VCaP (cell line): ENCODE results near the gene TRMT10B.
"Not testable (repeated sequence)": the region's sequence is repeated elsewhere in the genome, so short reads cannot be mapped to it uniquely, and the experiment has no call there.

ENCODE experiments used
- H3K27ac ChIP-seq: fragments of 450-650 bp; 2 replicates; pipeline ENCODE4 v1.5.1; 2017
- CTCF ChIP-seq: fragments of 450-650 bp; conservative IDR thresholded peaks from 2 replicates; pipeline ENCODE4 v1.5.1; 2017; ENCODE audit warnings: mild to moderate bottlenecking, moderate library complexity

The TRMT10B gene

DNA sequence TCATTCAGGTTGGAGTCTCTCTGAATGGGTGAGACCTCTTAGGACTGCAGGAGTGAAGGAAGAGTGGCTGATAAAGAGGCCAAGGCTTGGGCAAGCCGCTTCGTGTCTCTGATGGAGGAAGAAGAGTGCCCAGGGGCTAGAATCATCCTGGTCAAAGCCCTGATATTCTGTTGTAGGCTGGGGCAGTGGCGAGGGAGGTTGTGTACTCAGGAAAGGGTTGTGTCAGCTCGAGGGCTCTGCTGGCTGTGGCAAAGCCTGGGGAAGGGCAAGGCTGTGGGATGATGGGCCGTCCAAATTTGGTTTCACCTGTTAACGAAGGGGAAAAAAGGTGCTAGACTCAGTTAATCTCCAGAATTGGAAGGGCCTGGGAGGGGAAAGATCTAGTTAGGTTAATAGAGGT is 2.4 kb upstream of the TRMT10B start:
- TF ChIP-seq CTCF, result no peak
- no peak overlapping the region for H3K27ac ChIP-seq

- not testable (repeated sequence) for H3K27ac ChIP-seq
These were observed 1.9 kb upstream of the TRMT10B start for GRCh38 chr9:37751704-37752103.

GRCh38 chr9:37752112-37752511 is 1.5 kb upstream of the TRMT10B start:
- H3K27ac ChIP-seq, result not testable (repeated sequence)

GRCh38 chr9:37752642-37753488 is 740 bp upstream of the TRMT10B start:
- H3K27ac ChIP-seq, result peak overlapping the region; percentile 83
- TF ChIP-seq CTCF, result no peak

- no peak for TF ChIP-seq CTCF
- H3K27ac ChIP-seq, result no peak overlapping the region
These were observed 5.1 kb downstream of the TRMT10B start for GRCh38 chr9:37758747-37759146.

GRCh38 chr9:37760416-37761161 is 7.0 kb downstream of the TRMT10B start:
- no peak for TF ChIP-seq CTCF
- H3K27ac ChIP-seq, result no peak overlapping the region

GRCh38 chr9:37761511-37761910 is 7.9 kb downstream of the TRMT10B start:
- no peak overlapping the region for H3K27ac ChIP-seq
- TF ChIP-seq CTCF, result no peak

DNA sequence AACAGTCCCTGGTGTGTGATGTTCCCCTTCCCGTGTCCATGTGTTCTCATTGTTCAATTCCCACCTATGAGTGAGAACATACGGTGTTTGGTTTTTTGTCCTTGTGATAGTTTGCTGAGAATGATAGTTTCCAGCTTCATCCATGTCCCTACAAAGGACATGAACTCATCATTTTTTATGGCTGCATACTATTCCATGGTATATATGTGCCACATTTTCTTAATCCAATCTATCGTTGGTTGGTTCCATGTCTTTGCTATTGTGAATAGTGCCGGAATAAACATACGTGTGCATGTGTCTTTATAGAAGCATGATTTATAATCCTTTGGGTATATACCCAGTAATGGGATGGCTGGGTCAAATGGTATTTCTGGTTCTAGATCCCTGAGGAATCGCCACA is 11.7 kb downstream of the TRMT10B start:
- not testable (repeated sequence) for H3K27ac ChIP-seq

DNA sequence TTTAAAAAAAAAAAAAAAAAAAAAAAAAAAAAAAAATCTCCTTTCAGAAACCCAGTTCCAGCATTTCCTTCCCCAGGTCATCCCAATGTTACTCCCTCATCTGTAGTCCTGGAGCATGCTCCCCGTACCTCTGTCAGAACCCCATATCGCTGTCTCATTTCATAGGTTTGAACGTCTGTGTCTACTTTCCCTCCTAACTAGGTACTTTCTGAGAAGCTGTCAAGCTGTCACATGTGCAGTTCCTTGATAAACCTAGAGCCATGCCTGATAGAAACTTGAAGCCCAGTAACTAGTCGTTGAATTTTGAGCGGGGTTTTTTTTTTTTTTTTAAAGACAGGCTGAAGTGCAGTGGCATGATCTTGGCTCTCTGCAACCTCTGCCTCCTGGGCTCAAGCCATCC is 15.7 kb downstream of the TRMT10B start:
- H3K27ac ChIP-seq, result no peak overlapping the region
- TF ChIP-seq CTCF, result no peak
